ENCODE measurements around the gene KCNG4. TPM values are rescaled to one million over a fixed set of nuclear protein-coding genes. Genes with fewer than 3 reads are reported as not detected.

KCNG4 gene
- total RNA-seq, 1 donor from 2014 or later, result not detected

DNA sequence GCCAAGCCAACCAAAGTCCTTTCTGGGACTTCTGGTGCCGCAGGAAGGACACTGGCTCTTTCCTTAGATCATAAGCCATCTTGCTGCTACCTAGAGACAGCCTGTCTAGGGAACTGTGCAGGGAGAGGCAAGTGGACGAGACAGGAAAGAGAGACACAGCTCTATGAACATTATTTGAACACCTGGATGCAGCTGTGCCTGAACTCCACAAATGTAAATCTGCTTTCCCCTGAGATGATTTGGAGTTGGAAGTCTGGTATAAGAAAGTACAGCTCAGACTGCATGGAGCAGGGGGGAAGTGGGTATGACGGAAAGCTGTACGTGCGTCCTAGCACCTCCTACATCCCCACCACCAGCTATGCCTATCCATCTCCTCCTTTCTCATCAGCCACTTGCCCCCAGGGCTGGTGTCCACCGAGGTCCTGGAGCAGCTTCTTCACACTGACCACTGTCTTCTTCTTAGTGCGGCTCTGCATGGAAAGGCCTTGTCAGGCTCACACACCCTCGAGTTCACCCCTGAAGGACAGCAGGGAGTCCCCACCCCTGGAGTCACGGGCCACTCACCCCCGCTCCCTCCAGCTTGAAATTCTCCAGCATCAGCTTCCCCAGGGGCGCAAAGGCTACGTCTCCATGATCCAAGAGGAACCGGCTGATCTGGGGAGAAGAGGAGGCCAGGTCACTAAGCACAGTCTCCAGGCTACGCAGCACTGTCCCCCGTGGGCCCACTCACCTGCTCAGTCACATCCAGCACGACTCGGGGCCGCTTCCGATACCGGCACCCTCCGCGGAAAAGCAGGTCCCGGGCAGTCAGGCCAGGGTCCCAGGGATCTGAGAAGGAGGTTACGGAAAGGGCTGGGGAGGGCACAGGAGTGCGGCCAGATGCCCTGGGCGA lies 56.9 kb downstream of the KCNG4 start:
- no peaks in the 10 kb centered on the region for H3K27me3 ChIP-seq (ENCODE audit: control insufficient read depth, insufficient read depth, low read length)

DNA sequence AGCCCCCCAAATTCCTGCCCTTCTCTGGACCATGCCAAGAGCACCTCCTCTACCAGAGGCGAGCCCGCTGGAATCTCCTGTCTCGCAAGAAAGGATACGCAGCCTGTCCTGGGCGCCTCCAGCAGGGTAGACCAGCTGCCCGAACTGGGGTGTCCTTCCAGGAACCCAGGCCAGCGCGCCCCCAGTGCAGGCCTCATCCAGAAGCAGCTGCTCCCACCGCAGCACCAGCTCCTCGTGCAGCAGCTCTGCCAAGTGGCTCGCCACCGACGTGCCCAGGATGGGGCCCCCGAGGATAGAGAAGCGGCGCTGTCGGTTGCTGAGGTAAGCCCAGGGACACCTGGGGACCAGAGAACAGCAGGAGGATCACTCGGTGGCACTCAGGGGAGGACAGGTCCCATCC lies 57.7 kb downstream of the KCNG4 start:
- H3K36me3 ChIP-seq (ENCODE audit: control insufficient read depth, insufficient read depth, low read length), result peaks cover 2% of the 10 kb centered on the region
- no peak overlapping the region for H3K4me3 ChIP-seq (ENCODE audit: low read depth, low read length)
- no peak for TF ChIP-seq CTCF (IDR thresholded peaks at IDR 0.05; ENCODE audit: insufficient read depth, low read length, poor library complexity, severe bottlenecking)
- DNase-seq (ENCODE audit: low read depth), result no peak
- no peaks in the 10 kb centered on the region for H3K27me3 ChIP-seq (ENCODE audit: control insufficient read depth, insufficient read depth, low read length)

More for the DNA sequence above, 56.9 kb downstream of the KCNG4 start:
- no peak for DNase-seq (ENCODE audit: low read depth)
- Histone ChIP-seq H3K4me3 (ENCODE audit: low read depth, low read length) (no peak overlapping the region), H3K36me3 (ENCODE audit: control insufficient read depth, insufficient read depth, low read length) (peaks cover 2% of the 10 kb centered on the region)
- TF ChIP-seq CTCF (IDR thresholded peaks at IDR 0.05; ENCODE audit: insufficient read depth, low read length, poor library complexity, severe bottlenecking), result no peak

GRCh38 chr16:84181144-84181915 lies 58.5 kb downstream of the KCNG4 start:
- H3K27me3 ChIP-seq (ENCODE audit: control insufficient read depth, insufficient read depth, low read length), result no peaks in the 10 kb centered on the region
- no peak overlapping the region for H3K4me3 ChIP-seq (ENCODE audit: low read depth, low read length)
- peaks cover 2% of the 10 kb centered on the region for H3K36me3 ChIP-seq (ENCODE audit: control insufficient read depth, insufficient read depth, low read length)
- no peak for DNase-seq (ENCODE audit: low read depth)
- TF ChIP-seq CTCF (IDR thresholded peaks at IDR 0.05; ENCODE audit: insufficient read depth, low read length, poor library complexity, severe bottlenecking), result no peak

- peaks cover 2% of the 10 kb centered on the region for H3K36me3 ChIP-seq (ENCODE audit: control insufficient read depth, insufficient read depth, low read length)
- no peaks in the 10 kb centered on the region for H3K27me3 ChIP-seq (ENCODE audit: control insufficient read depth, insufficient read depth, low read length)
- TF ChIP-seq CTCF (IDR thresholded peaks at IDR 0.05; ENCODE audit: insufficient read depth, low read length, poor library complexity, severe bottlenecking), result no peak
- H3K4me3 ChIP-seq (ENCODE audit: low read depth, low read length), result no peak overlapping the region
- DNase-seq (ENCODE audit: low read depth), result no peak
These were observed 59.2 kb downstream of the KCNG4 start for GRCh38 chr16:84180519-84181140.

DNA sequence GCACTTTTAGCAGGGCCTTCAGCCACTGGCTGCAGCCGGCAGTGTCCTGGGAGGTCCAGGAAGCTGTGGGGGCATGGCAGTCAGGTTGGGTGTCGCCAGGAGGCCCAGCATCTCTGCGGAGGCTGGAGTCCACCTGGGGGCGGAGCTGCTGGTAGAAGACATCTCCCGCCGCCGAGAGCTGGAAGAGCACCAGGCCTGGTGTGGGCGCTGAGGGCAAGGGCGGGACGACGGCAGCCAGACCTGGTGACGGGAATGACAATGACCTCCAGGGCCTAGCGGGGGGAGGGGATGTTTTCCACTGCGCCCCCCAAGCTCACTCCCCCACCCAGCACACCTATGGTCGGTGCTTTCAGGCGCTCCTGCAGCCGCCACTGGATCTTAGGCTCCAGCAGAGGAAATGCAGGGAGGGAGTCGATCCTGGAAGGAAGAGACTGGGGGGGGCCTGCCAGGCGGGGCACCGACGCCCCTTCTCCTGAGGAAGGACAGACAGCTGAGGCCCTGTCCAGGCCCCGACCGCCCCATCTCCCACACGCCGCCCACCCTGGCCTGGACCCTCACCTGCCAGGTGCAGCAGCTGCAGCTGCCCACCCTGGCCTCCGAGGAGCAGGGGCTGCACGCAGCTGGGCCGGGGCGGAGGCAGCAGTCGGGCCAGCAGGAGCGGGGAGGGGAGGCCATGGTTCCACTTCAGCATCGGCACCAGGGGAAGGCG lies 60.0 kb downstream of the KCNG4 start:
- Histone ChIP-seq H3K4me3 (ENCODE audit: low read depth, low read length) (no peak overlapping the region), H3K27me3 (ENCODE audit: control insufficient read depth, insufficient read depth, low read length) (no peaks in the 10 kb centered on the region), H3K36me3 (ENCODE audit: control insufficient read depth, insufficient read depth, low read length) (peaks cover 2% of the 10 kb centered on the region)
- no peak for DNase-seq (ENCODE audit: low read depth)
- no peak for TF ChIP-seq CTCF (IDR thresholded peaks at IDR 0.05; ENCODE audit: insufficient read depth, low read length, poor library complexity, severe bottlenecking)

Data from kidney epithelial cell (primary cell).